MM.1S (cell line): ENCODE measurements around the gene NSA2.
A peak's percentile ranks its signal among the peaks of the same experiment; 100 is the strongest.

ENCODE experiments used
- DNase-seq: peaks from one replicate; pipeline ENCODE4 v3.0.0-alpha.2; 2015
- H2AFZ ChIP-seq: fragments of 300-600 bp; sonication (generic); 2 replicates; pipeline ENCODE4 v1.6.0; 2016; ENCODE audit warnings: antibody characterized with exemption, low read length
- H3F3A ChIP-seq: fragments of 300-600 bp; sonication (generic); 2 replicates; pipeline ENCODE4 v1.6.1; 2016; ENCODE audit warnings: mild to moderate bottlenecking, antibody characterized with exemption, low read length, moderate library complexity, mixed read lengths; ENCODE audit not compliant: insufficient read depth
- H3K27ac ChIP-seq: fragments of 300-600 bp; sonication (generic); 2 replicates; pipeline ENCODE4 v1.5.1; 2016; ENCODE audit warnings: mild to moderate bottlenecking, low read length
- H3K27me3 ChIP-seq: fragments of 300-600 bp; sonication (generic); replicated peaks from 2 replicates; pipeline ENCODE4 v1.6.0; 2016; ENCODE audit warnings: low read length; ENCODE audit not compliant: insufficient read depth
- H3K36me3 ChIP-seq: fragments of 300-600 bp; sonication (generic); replicated peaks from 2 replicates; pipeline ENCODE4 v1.6.1; 2016; ENCODE audit warnings: mild to moderate bottlenecking, low read length, mixed read lengths; ENCODE audit not compliant: insufficient read depth
- H3K4me1 ChIP-seq: fragments of 300-600 bp; sonication (generic); 2 replicates; pipeline ENCODE4 v1.6.1; 2016; ENCODE audit warnings: low read length, mixed read lengths
- H3K4me2 ChIP-seq: fragments of 300-600 bp; sonication (generic); 2 replicates; pipeline ENCODE4 v1.6.0; 2016; ENCODE audit warnings: low read depth, low read length
- H3K4me3 ChIP-seq: fragments of 300-600 bp; sonication (generic); 2 replicates; pipeline ENCODE4 v1.5.1; 2016; ENCODE audit warnings: low read length, mixed read lengths
- H3K79me2 ChIP-seq: fragments of 300-600 bp; sonication (generic); 2 replicates; pipeline ENCODE4 v1.6.1; 2016; ENCODE audit warnings: mixed run types, low read length, mixed read lengths
- H3K9ac ChIP-seq: fragments of 300-600 bp; sonication (generic); 2 replicates; pipeline ENCODE4 v1.6.1; 2016; ENCODE audit warnings: low read length, mixed read lengths
- H3K9me2 ChIP-seq: fragments of 300-600 bp; sonication (generic); replicated peaks from 2 replicates; pipeline ENCODE4 v1.6.1; 2016; ENCODE audit warnings: mild to moderate bottlenecking, low read length, mixed read lengths; ENCODE audit not compliant: insufficient read depth
- H3K9me3 ChIP-seq: fragments of 300-600 bp; sonication (generic); replicated peaks from 2 replicates; pipeline ENCODE4 v1.6.1; 2016; ENCODE audit warnings: mild to moderate bottlenecking, low read length, mixed read lengths; ENCODE audit not compliant: insufficient read depth
- H4K20me1 ChIP-seq: fragments of 300-600 bp; sonication (generic); 2 replicates; pipeline ENCODE4 v1.6.1; 2016; ENCODE audit warnings: mild to moderate bottlenecking, low read length, moderate library complexity, mixed read lengths; ENCODE audit not compliant: insufficient read depth
- CTCF ChIP-seq: fragments of 300-600 bp; sonication (generic); IDR thresholded peaks from 2 replicates; pipeline ENCODE4 v1.5.1; 2016; ENCODE audit warnings: antibody characterized with exemption, low read length, mixed read lengths
- EZH2 ChIP-seq: fragments of 300-600 bp; sonication (generic); optimal IDR thresholded peaks from 2 replicates; pipeline ENCODE3; 2017; ENCODE audit warnings: low read depth, mild to moderate bottlenecking, antibody characterized with exemption, low read length, mixed read lengths
- EZH2phosphoT487 ChIP-seq: fragments of 300-600 bp; sonication (generic); IDR thresholded peaks from 2 replicates; pipeline ENCODE4 v1.6.1; 2018; ENCODE audit warnings: antibody characterized with exemption, low read length

NSA2 gene

GRCh38 chr5:74767579-74767913, 497 bp downstream of the NSA2 start:
- Histone ChIP-seq H3K9me3 (no peaks in the 10 kb centered on the region), H3F3A (no peaks in the 10 kb centered on the region; the same call in 1 of the 2 replicates), H3K36me3 (peaks cover 2% of the 10 kb centered on the region; the same call in 1 of the 2 replicates), H4K20me1 (no peaks in the 10 kb centered on the region), H3K27ac (peak overlapping the region; percentile 50; the same call in 1 of the 2 replicates), H3K4me3 (peak overlapping the region; percentile 81), H3K4me1 (peaks cover 7% of the 10 kb centered on the region; the same call in 1 of the 2 replicates), H3K79me2 (peaks cover 55% of the 10 kb centered on the region), H3K4me2 (peak overlapping the region; percentile 82), H3K9me2 (no peaks in the 10 kb centered on the region), H2AFZ (peak overlapping the region; percentile 98), H3K9ac (peak overlapping the region; percentile 63), H3K27me3 (no peaks in the 10 kb centered on the region)
- peak; percentile 20 for DNase-seq
- TF ChIP-seq EZH2 (no peak), CTCF (no peak), EZH2phosphoT487 (no peak)

GRCh38 chr5:74772359-74772758, 5.3 kb downstream of the NSA2 start:
- Histone ChIP-seq H3K27me3 (no peaks in the 10 kb centered on the region), H4K20me1 (no peaks in the 10 kb centered on the region), H3K9me3 (no peaks in the 10 kb centered on the region), H3K9me2 (no peaks in the 10 kb centered on the region), H3K4me3 (no peak overlapping the region), H3K27ac (no peak overlapping the region), H3K4me1 (peaks cover 7% of the 10 kb centered on the region; the same call in 1 of the 2 replicates), H3F3A (no peaks in the 10 kb centered on the region; the same call in 1 of the 2 replicates), H2AFZ (no peak overlapping the region), H3K9ac (no peak overlapping the region), H3K4me2 (no peak overlapping the region), H3K79me2 (peaks cover 16% of the 10 kb centered on the region), H3K36me3 (peaks cover 8% of the 10 kb centered on the region)
- DNase-seq, result no peak
- no peak for TF ChIP-seq EZH2
- TF ChIP-seq EZH2phosphoT487, result no peak
- no peak for TF ChIP-seq CTCF

GRCh38 chr5:74778609-74779008, 11.6 kb downstream of the NSA2 start:
- Histone ChIP-seq H3K9ac (no peak overlapping the region), H4K20me1 (no peaks in the 10 kb centered on the region), H3K4me3 (no peak overlapping the region), H3K36me3 (peaks cover 3% of the 10 kb centered on the region; the same call in 1 of the 2 replicates), H3K4me2 (no peak overlapping the region), H3K79me2 (no peaks in the 10 kb centered on the region), H3K9me3 (no peaks in the 10 kb centered on the region), H3F3A (peaks cover 5% of the 10 kb centered on the region), H3K4me1 (no peaks in the 10 kb centered on the region), H2AFZ (no peak overlapping the region), H3K9me2 (no peaks in the 10 kb centered on the region), H3K27me3 (no peaks in the 10 kb centered on the region), H3K27ac (no peak overlapping the region)
- TF ChIP-seq EZH2phosphoT487 (no peak), EZH2 (no peak), CTCF (no peak)
- DNase-seq, result no peak
